Mesodermal cell (in vitro differentiated cells): ENCODE data around the gene DAZAP1.

Source experiments
- H3K27ac ChIP-seq: 2 replicates; pipeline ENCODE4 v1.7.0; 2013; ENCODE audit warnings: mild to moderate bottlenecking, low read depth, low read length, moderate library complexity; ENCODE audit not compliant: severe bottlenecking
- H3K36me3 ChIP-seq: 2 replicates; pipeline ENCODE4 v1.7.1; 2013; ENCODE audit warnings: mild to moderate bottlenecking, low read length, moderate library complexity; ENCODE audit not compliant: control insufficient read depth, insufficient read depth
- H3K4me1 ChIP-seq: one replicate; pipeline ENCODE4 v1.7.1; 2013; ENCODE audit warnings: mild to moderate bottlenecking, low read length; ENCODE audit not compliant: insufficient read depth, control insufficient read depth, poor library complexity, severe bottlenecking
- H3K4me3 ChIP-seq: 2 replicates; pipeline ENCODE4 v1.7.0; 2013; ENCODE audit warnings: low read length, control low read depth, mild to moderate bottlenecking; ENCODE audit not compliant: insufficient read depth, poor library complexity, severe bottlenecking; ENCODE audit errors: extremely low read depth
- H3K9me3 ChIP-seq: 2 replicates; pipeline ENCODE4 v1.7.1; 2013; ENCODE audit warnings: mild to moderate bottlenecking, low read length, moderate library complexity; ENCODE audit not compliant: control insufficient read depth
- WGBS, 2 experiments: methylation state at CpG; one replicate each; pipeline ENCODE4 v1.1.5; 2013; ENCODE audit warnings: missing lambda C conversion rate in 2 of 2; ENCODE audit not compliant: insufficient coverage in 2 of 2; 5-methylcytosine and 5-hydroxymethylcytosine counted together

The DAZAP1 gene

GRCh38 chr19:1422943-1423342 is 15.6 kb downstream of the DAZAP1 start:
- Histone ChIP-seq H3K4me1 (no peaks in the 10 kb centered on the region), H3K27ac (no peak overlapping the region), H3K36me3 (peaks cover 91% of the 10 kb centered on the region), H3K9me3 (no peaks in the 10 kb centered on the region), H3K4me3 (no peak overlapping the region)
- WGBS, 2 experiments: 95 to 97% methylated on average over 20 to 21 of the region's 24 CpGs

- Histone ChIP-seq H3K9me3 (no peaks in the 10 kb centered on the region), H3K36me3 (peaks cover 91% of the 10 kb centered on the region), H3K4me1 (no peaks in the 10 kb centered on the region), H3K27ac (no peak overlapping the region), H3K4me3 (no peak overlapping the region)
- 96 to 97% methylated on average over 37 to 39 of the region's 40 CpGs for WGBS, 2 experiments
Observed at GRCh38 chr19:1423436-1424191, 16.2 kb downstream of the DAZAP1 start.

GRCh38 chr19:1424192-1424955 is 17.0 kb downstream of the DAZAP1 start:
- whole genome bisulfite sequencing, 2 experiments: 91 to 94% methylated on average over 28 to 38 of the region's 42 CpGs
- H3K27ac ChIP-seq: no peak overlapping the region
- no peaks in the 10 kb centered on the region for H3K9me3 ChIP-seq
- peaks cover 91% of the 10 kb centered on the region for H3K36me3 ChIP-seq
- H3K4me1 ChIP-seq: peaks cover 3% of the 10 kb centered on the region
- H3K4me3 ChIP-seq: no peak overlapping the region

- 93 to 97% methylated on average over 28 to 32 of the region's 33 CpGs for WGBS, 2 experiments
- Histone ChIP-seq H3K27ac (no peak overlapping the region), H3K9me3 (no peaks in the 10 kb centered on the region), H3K4me1 (peaks cover 8% of the 10 kb centered on the region), H3K36me3 (peaks cover 94% of the 10 kb centered on the region), H3K4me3 (no peak overlapping the region)
Observed at GRCh38 chr19:1425102-1425837, 17.9 kb downstream of the DAZAP1 start.

GRCh38 chr19:1425902-1426301 is 18.5 kb downstream of the DAZAP1 start:
- Histone ChIP-seq H3K9me3 (no peaks in the 10 kb centered on the region), H3K4me3 (no peak overlapping the region), H3K4me1 (peaks cover 8% of the 10 kb centered on the region), H3K27ac (no peak overlapping the region), H3K36me3 (peaks cover 90% of the 10 kb centered on the region)
- WGBS, 2 experiments: 81 to 97% methylated on average over 9 to 11 of the region's 14 CpGs

GRCh38 chr19:1426736-1427135 is 19.4 kb downstream of the DAZAP1 start:
- no peak overlapping the region for H3K27ac ChIP-seq
- no peak overlapping the region for H3K4me3 ChIP-seq

GRCh38 chr19:1427221-1427920 is 20.0 kb downstream of the DAZAP1 start:
- no peak overlapping the region for H3K27ac ChIP-seq
- H3K36me3 ChIP-seq: peaks cover 88% of the 10 kb centered on the region
- no peak overlapping the region for H3K4me3 ChIP-seq
- no peaks in the 10 kb centered on the region for H3K9me3 ChIP-seq
- peaks cover 8% of the 10 kb centered on the region for H3K4me1 ChIP-seq
- 96 to 97% methylated on average over 26 to 27 of the region's 27 CpGs for WGBS, 2 experiments

More at GRCh38 chr19:1426736-1427135, 19.4 kb downstream of the DAZAP1 start:
- peaks cover 8% of the 10 kb centered on the region for H3K4me1 ChIP-seq
- no peaks in the 10 kb centered on the region for H3K9me3 ChIP-seq
- 93 to 98% methylated on average over 4 to 6 of the region's 9 CpGs for WGBS, 2 experiments
- H3K36me3 ChIP-seq: peaks cover 88% of the 10 kb centered on the region

- Histone ChIP-seq H3K9me3 (no peaks in the 10 kb centered on the region), H3K4me1 (peaks cover 8% of the 10 kb centered on the region), H3K36me3 (peaks cover 88% of the 10 kb centered on the region), H3K27ac (no peak overlapping the region), H3K4me3 (no peak overlapping the region)
- 95 to 98% methylated on average over 41 of the region's 41 CpGs for WGBS, 2 experiments
Observed at GRCh38 chr19:1428738-1429391, 21.5 kb downstream of the DAZAP1 start.

- Histone ChIP-seq H3K36me3 (peaks cover 92% of the 10 kb centered on the region), H3K9me3 (no peaks in the 10 kb centered on the region), H3K4me3 (no peak overlapping the region), H3K27ac (no peak overlapping the region), H3K4me1 (peaks cover 8% of the 10 kb centered on the region)
- WGBS, 2 experiments: 93 to 99% methylated on average over 12 to 14 of the region's 14 CpGs
Observed at GRCh38 chr19:1429750-1430149, 22.4 kb downstream of the DAZAP1 start.

- no peak overlapping the region for H3K27ac ChIP-seq
- H3K4me1 ChIP-seq: peaks cover 11% of the 10 kb centered on the region
- no peaks in the 10 kb centered on the region for H3K9me3 ChIP-seq
- 96 to 98% methylated on average over 8 of the region's 14 CpGs for WGBS, 2 experiments
- H3K36me3 ChIP-seq: peaks cover 90% of the 10 kb centered on the region
- H3K4me3 ChIP-seq: no peak overlapping the region
Observed at GRCh38 chr19:1430246-1430645, 22.9 kb downstream of the DAZAP1 start.
